Muscle of back (tissue), 13 donors: ENCODE measurements around the gene FRRS1. TPM values are rescaled to one million over a fixed set of nuclear protein-coding genes. Genes with fewer than 3 reads are reported as not detected.
"Not testable (repeated sequence)": the region's sequence is repeated elsewhere in the genome, so short reads cannot be mapped to it uniquely, and the experiment has no call there.

Experiments used
- DNase-seq, 3 donors: peaks; one replicate each; pipeline versions ENCODE4 v3.0.0 to v3.0.0-alpha.2; 2013
- long read RNA-seq, 9 donors: transcript quantifications; one replicate each; lab custom pipeline, GENCODE V29; 2026
- polyA plus RNA-seq, 10 donors: library from polyadenylated mRNA; unstranded; fragments of 120-200 nt; gene quantifications; one replicate each; pipeline ENCODE4 v1.2.1, GENCODE V29; 2013; ENCODE audit not compliant: insufficient read length in 10 of 10

FRRS1 gene
- 1 to 10 TPM; 2.5 to 5.4 (median 3.8) TPM for polyA plus RNA-seq
- long read RNA-seq, donor 1, partial matches to known transcripts, result 160 of 166 reads
- long read RNA-seq, donor 1, other reads (novel, unspliced or antisense), result 6 of 166 reads
- long read RNA-seq, donor 2, result 0 reads
- long read RNA-seq, donor 3, result 0 reads
- long read RNA-seq, donor 4, result 0 reads
- long read RNA-seq, donor 5, result 0 reads
- long read RNA-seq, donor 6, result 0 reads
- long read RNA-seq, donor 7, partial matches to known transcripts, result 111 of 111 reads
- long read RNA-seq, donor 7, other reads (novel, unspliced or antisense), result 0 of 111 reads
- long read RNA-seq, donor 8, result 0 reads
- long read RNA-seq, donor 9, result 0 reads

- peak; percentile 67 to 86 (median 77) for DNase-seq
Measured at GRCh38 chr1:99766378-99766800, at the start of gene FRRS1. Gene FRRS1 (minus strand): TSS chr1:99766635. CDS start chr1:99748768, 17,867 bp downstream.

GRCh38 chr1:99814373-99814900 is 48.0 kb upstream of the FRRS1 start:
- no peak for DNase-seq

DNA sequence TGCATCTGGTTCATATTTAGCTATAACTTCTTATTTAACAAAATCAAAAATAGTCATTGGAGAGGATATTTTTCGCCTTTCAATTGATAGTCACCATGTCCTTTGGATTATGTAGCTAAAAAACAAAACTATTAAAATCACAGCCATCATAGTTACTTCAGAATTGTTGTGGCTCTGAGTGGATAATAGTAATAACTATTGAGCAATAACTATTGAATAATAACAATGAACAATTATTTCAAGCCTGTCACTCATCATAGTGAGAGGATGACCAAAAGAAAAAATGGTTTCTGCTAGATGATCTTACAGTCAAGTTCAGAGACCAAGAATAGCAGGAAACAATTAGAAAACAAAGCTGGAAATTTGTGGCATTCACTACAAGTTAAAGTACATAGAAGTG is 45.3 kb upstream of the FRRS1 start:
- no peak for DNase-seq

- no peak for DNase-seq
Measured at GRCh38 chr1:99811075-99811474, 44.6 kb upstream of the FRRS1 start.

DNA sequence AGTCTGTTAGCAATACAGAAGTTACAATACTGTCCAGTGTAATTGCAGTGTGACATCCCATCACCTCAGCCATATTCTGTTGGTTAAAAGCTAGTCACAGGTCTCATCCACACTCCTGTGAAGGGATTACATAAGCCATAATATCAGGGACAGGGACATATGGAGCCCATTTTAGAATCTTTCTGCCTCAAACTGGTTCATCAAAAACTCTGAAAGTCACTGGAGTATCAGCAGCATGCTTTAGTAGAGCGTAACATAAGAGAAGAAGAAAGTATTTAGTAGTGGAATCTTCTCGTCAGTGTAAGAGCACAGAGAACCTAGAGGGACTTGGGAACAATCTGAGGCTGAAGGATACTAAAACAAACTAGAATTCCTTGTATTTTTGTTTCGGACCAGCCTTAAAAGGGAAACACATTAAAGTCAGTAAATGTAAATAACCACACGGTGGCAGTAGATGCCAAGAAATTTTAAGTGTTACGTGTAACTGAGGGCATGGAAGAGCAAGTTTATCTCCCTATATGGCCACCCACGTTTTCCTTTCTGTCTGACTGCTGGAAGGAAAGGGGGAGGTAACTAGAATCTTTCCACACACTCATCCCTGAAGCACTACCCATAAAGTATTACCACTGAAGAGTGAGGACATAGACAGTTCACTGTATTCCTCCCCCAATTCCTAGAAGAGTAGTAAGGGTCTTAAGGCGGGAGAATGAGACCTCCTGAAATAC is 42.1 kb upstream of the FRRS1 start:
- peak; percentile 85 to 94 (median 92) for DNase-seq

DNA sequence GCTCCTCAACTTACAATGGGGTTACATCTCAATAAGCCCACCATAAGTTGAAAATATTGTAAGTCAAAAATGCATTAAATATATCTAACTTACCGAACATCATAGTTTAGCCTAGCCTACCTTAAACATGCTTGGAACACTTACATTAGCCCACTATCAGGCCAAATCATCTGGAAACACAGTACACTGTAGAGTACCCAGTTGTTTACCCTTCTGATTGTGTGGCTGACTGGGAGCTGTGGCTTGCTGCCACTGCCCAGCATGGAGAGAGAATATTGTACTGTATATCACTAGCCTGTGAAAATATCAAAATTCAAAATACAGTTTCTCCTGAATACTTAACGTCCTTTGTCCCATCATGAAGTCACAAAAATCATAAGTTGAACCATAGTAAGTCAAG is 40.4 kb upstream of the FRRS1 start:
- DNase-seq, result no peak

- DNase-seq, result no peak
Measured at GRCh38 chr1:99801584-99801983, 35.1 kb upstream of the FRRS1 start.

DNA sequence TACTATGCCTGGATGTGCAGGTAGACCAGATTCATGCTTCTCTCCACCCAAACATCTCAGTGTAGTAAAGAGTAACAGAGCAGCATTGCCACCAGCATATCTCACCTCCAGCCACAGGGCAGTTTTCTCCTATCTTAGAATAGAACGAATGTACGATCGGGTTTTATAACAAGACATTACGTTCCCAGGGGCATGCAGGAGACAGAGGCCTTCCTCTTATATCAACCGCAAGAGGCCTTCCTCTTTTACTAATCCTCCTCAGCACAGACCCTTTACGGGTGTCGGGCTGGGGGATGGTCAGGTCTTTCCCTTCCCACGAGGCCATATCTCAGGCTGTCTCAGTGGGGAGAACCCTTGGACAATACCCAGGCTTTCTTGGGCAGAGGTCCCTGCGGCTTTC is 27.4 kb upstream of the FRRS1 start:
- not testable (repeated sequence) for DNase-seq

- DNase-seq, result no peak
Measured at GRCh38 chr1:99789715-99790114, 23.3 kb upstream of the FRRS1 start.

GRCh38 chr1:99788896-99789295 is 22.5 kb upstream of the FRRS1 start:
- DNase-seq, result no peak

DNA sequence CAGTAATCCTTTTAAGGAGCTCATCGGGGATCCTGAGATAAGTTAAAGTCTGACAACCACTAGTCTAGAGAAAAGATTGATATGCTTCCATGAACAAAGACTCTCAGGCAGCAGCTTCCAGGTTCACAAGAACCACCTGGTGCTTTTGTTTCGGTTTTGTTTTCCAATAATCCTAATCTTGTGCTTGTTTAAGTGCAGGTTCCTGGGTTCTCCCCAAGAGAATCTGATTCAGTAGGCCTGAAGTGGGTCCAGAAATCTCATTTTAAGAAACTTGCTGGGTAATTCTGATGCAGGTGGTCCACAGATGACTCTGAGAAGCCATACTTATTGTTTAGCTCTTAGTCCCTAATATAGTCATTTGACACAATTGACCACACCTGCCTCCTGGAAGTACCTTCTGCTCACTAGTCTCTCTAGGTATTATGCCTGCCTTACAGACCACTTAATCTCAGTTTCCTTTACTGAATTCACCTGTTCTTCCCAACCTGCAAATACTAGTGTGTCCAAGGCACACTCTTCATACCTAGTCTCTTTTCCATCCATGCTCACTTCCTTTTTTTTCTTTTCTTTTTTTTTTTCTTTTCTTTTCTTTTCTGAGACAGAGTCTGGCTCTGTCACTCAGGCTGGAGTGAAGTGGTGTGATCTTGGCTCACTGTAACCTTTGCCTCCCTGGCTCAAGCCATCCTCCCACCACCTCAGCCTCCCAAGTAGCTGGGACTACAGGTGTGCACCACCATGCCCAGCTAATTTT is 20.5 kb upstream of the FRRS1 start:
- no peak for DNase-seq

DNA sequence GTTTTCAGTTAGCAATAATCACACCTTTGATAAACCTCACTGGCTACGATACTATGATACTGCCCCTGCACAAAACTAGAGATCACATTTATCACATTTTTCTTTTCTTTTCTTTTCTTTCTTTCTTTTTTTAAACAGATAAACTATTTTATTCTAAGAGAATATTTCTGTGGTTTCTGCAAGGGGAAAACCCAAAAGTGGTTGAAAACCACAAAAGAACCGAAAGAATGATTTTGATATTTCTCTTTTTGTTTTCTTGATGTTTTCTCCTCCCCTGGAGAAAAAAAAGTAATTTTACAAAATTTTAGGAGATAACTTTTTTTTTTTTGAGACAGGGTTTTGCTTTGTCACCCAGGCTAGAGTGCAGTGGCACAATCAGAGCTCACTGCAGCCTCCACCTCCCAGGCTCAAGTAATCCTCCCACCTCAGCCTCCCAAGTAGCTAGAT is 18.4 kb upstream of the FRRS1 start:
- DNase-seq, result no peak

GRCh38 chr1:99784143-99784542 is 17.7 kb upstream of the FRRS1 start:
- peak in 1 of 3 donors; percentile 9 for DNase-seq

GRCh38 chr1:99782920-99783319 is 16.5 kb upstream of the FRRS1 start:
- DNase-seq, result no peak

- no peak for DNase-seq
Measured at GRCh38 chr1:99782397-99782796, 16.0 kb upstream of the FRRS1 start.

- DNase-seq, result no peak
Measured at GRCh38 chr1:99781798-99782197, 15.4 kb upstream of the FRRS1 start.

DNA sequence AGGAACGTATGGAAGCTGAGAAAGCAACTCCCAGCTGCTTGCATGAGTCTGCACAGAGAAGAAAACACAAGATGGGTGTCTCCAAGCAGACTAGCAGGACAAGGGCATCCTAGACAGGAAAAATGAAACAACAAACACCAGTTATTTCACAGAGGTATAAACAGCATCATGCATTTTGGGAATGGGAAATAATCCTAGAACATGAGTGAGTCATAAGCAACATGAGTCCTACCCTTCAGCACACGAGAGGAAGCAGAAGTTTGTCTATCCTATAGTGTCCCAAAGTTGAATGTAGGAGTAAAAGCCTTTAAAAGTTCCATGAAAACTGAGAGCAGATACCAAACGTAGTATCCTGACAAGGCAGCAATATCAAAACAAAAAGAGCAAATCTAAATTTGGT is 11.3 kb upstream of the FRRS1 start:
- no peak for DNase-seq

DNA sequence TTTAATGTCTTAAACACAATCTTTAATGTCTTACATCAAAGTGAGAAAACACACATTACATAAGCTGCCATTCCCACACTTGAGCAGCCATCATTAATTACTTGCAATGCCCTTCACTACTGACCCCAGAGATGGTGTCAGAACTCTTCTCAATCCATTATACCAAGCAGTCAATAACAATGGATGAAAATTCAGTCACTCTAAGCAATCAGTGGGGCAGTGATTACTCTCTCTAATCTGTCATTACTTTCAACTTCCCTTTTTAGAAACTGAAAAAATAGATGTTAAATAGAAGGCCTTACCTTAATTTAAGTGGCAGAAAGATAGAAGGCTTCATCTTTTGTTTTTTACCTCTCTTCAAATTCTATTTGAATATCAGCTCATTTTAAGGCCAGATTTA is 9.7 kb upstream of the FRRS1 start:
- DNase-seq, result no peak

GRCh38 chr1:99772809-99773208 is 6.4 kb upstream of the FRRS1 start:
- DNase-seq, result no peak

GRCh38 chr1:99771513-99771918 is 5.1 kb upstream of the FRRS1 start:
- no peak for DNase-seq

- DNase-seq, result no peak
Measured at GRCh38 chr1:99768524-99769245, 2.2 kb upstream of the FRRS1 start.

GRCh38 chr1:99768104-99768503 is 1.7 kb upstream of the FRRS1 start:
- peak in 1 of 3 donors; percentile 5 for DNase-seq
